ENCODE measurements around the gene USP31.

USP31 gene

DNA sequence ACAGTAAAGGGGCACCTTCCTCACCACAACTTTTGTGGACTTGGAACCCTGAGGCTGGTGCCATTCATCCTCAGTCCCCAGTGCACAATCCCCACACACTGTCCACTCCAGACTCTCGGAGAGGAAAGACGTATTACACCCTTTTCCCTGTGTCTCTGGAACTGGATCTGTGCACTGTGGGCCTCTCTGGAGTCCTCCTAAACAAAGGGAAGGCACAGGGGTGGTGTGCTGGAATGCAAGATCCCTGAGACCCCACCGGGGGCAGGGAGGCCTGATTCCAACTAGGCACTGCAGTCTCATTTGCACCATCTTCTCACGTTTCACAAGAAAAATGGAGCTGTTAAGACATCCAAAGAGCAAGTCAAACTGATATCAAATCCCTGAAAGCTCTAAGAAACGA is 89.8 kb downstream of the USP31 start:
- DNase-seq (ENCODE audit: low spot score) = no peak

DNA sequence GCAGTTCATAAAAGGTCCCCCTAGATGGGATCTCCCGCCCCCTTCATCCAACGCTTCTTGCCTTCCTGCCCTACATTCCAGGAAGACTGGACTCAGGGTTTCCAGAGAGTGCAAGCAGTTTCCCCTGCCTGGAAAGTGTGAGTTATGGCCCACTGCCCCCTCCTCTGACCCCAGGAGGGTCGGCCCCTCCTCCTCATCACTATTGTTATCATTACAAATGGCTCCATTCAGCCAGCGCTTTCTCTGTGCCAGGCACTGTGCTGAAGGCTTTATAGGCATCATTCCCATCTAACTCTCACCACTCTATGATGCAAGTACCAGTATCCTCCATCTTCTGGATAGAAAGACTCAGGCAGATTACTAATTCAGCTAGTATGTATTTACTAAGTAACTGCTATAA is 90.7 kb downstream of the USP31 start:
- no peak for DNase-seq (ENCODE audit: low spot score)

DNA sequence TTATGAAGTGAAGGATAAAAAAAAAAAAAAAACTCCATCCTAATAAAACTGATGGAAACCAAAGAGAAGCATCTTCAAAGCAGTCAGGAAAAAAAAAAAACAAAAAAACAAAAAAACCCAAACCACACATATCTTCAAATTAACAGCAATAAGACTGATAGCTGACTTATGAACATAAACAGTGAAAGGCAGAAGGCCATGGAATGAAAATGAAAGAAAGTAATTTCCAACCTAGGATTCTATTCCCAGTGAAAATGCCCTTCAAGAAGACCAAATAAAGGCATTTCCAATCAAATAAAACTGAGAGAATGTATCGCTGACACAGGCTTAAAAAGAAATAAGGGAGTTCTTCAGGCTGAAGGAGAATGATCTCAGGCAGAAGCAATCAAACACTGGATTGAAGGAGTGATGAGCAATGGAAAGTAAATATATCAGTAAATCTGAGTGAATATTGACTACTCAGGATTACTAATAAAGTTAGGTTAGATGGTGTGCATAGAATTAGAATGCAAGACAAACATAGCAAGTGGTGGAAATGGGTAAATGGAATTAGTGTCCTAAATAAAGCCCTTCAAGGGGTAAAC is 92.1 kb downstream of the USP31 start:
- no peak for DNase-seq (ENCODE audit: low spot score)

DNA sequence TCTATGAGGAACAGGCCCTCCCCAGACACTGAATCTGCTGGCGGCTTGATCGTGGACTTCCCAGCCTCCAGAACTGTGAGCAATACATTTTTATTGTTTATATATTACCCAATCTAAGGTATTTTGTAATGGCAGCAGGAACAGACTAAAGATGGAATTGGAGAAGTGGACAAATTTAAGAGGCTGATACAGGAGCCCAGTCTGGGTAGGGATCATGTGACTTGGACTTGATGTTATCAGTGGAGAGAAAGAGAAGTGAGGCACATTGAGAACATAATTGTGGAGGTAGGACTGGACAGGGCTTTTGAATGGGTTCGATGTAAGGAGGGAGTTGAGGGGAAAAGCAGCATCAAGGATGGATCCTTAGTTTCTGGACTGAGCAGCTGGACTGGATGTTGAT is 93.8 kb downstream of the USP31 start:
- DNase-seq (ENCODE audit: low spot score) = no peak

DNA sequence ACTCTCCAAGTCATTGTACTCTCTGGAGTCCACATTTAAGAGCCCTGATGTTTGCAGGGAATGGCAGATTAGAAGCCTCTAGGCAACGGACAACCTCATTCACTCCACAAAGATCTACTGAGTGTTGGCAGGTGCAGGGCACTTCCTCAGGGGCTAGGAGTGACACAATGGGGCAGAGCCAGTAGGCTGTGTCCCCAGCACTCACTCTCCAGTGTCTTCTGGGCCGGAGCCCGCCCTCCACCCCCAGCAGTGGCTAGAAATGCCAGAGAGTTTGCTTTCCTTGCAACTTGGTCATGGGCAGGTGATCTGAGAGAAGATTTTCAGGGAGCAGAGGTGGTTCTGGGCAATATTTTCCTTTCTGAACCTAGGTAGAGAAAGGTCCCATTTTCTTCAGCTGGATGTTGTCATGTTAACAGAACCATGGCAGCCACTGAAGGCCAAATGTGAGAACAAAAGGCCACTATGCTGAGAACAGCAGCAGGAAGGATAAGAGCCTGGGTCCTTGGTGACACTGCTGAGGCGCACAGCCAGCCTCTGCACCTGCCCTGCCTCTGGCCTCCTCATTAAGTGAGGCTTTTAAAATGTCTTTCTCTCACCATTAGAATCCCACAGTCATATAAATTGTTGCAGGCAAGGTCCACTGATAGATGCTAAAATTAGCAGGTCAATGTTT is 96.2 kb downstream of the USP31 start:
- no peak for DNase-seq (ENCODE audit: low spot score)

DNA sequence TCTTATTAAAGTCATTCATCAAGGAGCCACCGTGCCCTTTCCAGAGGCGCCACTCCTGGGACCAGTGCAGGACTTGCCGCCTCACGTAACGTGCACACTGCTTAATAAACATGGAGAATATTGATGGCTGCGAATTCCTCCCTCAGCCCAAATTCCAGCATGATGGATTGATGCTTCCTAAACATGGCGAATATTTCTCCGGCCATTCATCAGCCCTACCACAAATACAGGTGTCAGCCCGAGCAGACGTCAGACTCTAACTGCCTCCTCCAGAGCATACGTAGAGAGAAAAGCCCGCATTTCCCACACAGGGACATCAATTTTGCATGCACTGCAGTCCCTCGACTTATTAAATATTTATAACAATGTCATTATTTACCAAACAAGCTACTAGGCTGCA is 97.0 kb downstream of the USP31 start:
- DNase-seq (ENCODE audit: low spot score) = no peak

DNA sequence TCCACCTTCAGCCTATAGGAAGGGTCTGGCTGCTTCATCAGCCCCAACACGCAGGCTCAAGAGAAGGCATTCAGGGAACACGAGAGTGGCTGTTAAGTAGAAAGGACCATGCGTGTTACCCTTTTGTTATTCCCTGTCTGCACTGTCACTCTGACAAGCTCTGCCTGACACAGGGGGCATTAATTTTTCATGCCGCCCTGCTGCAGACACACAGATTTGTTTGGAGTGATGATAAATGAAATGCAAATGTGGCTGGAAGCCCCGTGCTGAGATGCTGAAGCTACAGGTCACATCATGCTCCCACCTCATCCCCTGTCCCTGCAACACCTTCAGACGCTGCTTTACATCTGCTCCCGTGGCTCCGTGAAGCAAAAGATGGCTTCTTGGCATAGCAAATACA is 97.7 kb downstream of the USP31 start:
- no peak for DNase-seq (ENCODE audit: low spot score)

DNA sequence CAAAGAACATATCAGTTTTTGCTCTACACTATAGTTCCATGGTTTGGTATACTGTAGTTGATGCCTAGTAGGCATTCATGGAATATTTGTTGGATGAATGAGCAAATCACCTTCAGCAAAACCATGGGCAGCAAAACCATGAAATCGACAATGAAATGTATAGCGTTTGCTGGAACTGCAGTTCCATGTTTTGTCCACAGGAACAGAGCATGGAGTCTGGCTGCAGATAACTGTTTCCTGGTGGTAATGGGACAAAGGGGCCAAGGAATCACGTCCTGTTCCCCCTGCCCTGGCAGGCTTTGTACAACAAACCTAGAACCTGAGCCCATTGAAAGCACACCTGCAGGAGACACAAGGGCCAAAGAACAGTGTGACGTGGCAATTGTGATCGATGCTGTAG is 101.1 kb downstream of the USP31 start:
- DNase-seq (ENCODE audit: low spot score) = no peak

DNA sequence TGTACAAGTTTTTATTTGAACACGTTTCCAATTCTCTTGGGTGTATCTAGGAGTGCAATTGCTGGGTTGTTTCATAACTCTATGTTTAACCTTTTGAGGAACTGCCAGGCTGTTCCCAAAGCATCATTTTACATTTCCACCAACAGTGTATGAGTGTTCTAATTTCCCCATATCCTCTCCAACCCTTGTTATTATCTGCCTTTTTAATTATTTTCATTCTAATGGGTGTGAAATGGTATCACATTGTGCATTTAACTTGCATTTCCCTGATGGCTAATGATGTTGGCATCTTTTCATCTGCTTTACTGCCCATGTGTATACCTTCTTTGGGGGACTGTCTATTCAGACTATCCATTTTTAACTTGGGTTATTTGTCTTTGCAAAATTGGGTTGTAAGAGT is 104.2 kb downstream of the USP31 start:
- DNase-seq (ENCODE audit: low spot score) = no peak

DNA sequence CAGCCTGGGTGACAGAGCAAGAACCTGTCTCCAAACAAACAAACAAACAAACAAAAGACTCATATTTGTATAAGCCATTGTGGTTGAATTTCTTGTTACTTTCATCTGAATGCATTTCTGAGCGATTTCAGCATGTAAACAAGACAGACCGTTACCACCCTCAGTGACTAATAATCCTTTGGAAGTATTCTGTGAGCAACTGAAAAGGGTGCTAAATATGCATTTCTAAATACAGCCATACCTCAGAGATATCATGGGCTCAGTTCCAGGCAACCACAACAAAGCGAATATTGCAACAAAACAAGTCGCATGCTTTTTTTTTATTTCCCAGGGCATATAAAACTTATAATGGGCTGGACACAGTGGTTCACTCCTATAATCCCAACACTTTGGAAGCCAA is 109.0 kb downstream of the USP31 start:
- no peak for DNase-seq (ENCODE audit: low spot score)

DNA sequence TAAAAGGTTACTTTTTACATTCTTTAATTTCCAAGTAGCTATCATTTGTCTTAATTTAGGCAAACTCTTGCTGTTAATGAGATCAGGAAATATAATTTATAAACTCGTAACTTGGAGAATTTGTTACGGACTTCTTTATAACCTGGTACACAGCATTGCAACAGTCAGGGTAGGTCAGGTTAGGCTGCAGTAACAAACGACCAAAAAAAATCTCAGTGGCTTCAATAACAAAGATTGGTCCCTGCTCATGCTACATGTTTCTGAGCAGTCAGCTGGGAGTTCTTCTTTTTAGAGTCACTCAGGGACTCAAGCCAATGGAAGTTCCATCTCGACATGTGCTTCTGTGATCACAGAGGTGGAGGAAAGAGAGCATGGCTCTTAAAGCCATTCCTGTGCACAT is 110.1 kb downstream of the USP31 start:
- no peak for DNase-seq (ENCODE audit: low spot score)

DNA sequence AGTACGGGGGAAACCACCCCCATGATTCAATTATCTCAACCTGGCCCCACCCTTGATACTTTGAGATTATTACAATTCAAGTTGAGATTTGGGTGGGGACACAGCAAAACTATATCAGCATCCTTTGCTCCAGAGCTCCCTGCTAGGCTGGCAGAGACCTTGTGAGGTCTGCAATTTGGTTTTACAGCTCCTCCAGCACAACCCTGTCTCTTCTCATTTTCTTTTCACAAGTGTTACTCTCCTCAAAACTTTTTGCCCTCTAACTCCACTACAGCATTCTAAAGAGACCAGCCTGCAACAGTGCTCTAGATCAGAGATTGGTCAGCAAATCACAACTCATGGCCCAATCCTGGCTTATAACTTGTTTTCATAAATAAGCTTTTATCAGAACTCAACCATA is 114.0 kb downstream of the USP31 start:
- DNase-seq (ENCODE audit: low spot score) = no peak

DNA sequence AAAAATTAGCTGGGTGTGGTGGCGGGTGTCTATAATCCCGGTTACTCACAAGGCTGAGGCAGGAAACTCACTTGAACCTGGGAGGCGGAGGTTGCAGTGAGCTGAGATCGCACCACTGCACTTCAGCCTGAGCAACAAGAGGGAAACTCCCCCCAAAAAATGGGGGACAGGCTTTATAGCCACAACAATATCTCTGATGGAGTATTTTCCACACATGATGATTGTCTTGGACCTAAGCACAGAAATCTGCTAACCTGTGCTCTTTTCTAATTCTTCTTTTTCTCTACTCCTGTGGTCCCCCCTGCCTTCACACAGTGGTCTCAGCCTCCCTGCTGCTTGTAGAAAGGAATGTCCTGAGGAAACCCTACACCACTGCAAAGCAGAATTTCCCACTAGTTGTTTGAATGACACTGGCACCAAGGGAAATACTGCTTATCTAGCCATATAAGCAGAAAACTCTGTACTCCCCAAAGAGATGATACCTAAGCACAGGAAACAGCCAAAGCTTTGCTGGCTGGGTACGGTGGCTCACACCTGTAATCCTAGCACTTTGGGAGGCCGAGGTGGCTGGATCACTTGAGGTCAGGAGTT is 117.6 kb downstream of the USP31 start:
- DNase-seq (ENCODE audit: low spot score) = no peak

DNA sequence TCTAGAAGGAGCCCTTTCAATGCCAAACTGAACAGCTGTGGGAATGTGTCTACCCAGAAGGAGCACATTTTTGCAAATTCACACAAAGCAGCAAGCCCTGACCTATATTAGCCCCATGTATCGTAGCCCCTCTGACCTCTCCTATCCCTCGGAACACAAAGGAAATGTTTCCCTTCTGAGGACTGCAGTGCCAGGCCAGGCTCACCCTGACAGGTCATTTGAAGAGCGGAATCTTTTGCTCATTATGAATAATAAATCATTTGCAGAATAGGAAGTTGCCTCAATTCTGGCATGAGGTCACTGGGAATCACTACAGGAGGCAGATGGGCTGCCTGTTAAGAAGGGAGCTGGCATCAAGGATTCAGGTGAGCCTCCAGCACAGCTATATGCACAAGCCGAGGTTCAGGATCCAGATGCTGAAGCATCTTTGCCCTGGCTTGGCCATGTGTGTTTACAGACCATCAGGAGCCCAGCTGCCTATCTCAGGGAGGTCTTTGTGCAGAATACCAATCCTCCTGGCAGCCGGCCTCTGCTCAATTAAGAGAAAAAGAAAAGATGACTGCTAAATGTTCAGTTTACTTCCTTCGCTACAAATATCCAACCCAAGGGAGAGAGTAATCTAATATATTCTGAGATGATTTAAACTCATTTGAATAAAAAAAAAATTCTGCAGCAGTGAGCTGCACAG is 119.4 kb downstream of the USP31 start:
- DNase-seq (ENCODE audit: low spot score) = no peak

DNA sequence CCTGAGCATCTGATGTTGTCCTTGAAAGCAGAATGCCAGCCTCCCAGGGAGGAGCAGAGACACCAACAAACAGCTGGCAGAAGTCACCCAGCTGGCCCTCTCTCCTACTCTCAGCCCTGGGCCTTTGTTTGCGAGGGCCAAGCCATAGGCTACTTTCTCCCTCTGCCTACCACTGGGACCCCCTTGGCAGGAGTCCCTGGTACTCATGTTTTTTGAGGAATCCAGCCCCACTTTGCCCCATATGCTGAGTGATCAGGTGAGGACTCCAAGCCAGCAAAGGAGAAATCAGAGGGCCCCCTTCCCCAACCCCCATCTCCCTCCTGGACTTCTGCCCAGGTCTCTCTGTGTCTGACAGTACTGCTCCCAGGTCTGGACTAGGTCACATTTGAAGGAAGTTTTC is 121.9 kb downstream of the USP31 start:
- no peak for DNase-seq (ENCODE audit: low spot score)

DNA sequence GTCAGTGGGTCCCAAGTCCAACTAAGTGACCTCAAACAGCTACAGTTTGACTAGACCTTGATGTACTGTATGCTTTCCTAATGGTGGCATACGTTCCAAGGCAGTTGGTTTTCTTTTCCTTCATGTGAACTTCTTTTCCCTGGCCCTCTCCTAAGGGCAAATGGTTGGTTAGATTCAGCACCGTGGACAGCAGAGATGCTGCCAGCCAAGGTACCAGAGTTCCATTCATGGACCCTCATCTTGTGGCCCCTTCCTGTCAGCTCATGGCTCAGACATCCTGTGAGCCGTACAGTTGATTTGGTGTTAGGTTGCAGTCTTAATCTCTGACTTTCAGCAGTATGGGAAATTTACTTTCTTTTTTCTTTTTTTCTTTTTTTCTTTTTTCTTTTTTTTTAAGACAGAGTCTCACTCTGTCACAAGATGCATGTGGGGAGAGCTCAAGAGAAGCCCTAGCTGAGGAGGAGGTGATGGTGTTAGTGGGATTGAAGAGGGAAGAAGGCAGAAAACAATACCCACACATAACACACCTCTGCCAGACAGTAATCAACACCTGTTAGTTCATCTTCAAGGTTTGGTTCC is 122.4 kb downstream of the USP31 start:
- no peak for DNase-seq (ENCODE audit: low spot score)

DNA sequence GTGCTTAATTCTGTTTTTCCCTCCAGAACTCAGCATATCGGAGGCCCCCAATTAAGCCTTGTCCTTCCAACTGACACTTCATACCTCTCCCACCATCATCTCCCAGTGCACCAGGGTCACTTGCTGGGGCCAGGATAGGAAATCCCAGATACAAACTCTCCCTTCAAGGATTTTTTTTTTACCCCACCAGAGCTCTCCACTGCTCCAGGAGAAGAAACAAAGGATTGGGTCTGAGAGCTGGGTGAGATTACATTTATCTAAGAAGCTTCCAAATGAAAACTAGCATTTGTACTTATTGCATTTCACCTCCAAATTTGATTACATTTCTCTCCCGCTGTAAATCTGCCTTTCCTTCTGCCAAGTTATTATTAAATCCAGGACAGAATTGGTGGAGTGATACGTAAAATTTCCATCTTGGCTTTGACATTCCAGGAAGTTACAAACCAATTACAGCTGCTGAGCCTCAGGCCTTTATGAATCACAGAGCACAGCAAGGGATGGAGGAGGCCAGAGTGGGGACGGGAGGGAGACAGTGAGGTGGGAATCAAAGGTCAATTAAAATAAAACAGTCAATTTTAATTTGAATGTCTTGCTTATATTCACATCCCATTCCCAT is 123.5 kb downstream of the USP31 start:
- no peak for DNase-seq (ENCODE audit: low spot score)

DNA sequence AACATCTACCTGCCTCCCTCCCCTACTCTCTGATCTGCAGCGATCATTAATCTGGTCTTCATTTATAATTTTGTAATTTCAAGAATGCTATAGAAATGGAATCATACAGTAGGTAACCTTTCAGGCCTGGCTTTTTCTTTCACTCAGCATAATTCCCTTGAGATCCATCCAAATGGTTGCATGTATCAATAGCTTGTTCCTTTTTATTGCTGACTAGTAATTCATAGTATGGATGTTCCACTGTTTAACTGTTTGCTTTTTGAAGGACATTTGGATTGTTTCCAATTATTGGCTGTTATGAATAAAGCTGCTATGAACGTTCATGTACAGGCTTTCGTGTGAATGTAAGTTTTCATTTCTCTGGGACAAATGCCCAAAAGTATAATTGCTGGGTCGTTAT is 125.2 kb downstream of the USP31 start:
- DNase-seq (ENCODE audit: low spot score) = no peak

DNA sequence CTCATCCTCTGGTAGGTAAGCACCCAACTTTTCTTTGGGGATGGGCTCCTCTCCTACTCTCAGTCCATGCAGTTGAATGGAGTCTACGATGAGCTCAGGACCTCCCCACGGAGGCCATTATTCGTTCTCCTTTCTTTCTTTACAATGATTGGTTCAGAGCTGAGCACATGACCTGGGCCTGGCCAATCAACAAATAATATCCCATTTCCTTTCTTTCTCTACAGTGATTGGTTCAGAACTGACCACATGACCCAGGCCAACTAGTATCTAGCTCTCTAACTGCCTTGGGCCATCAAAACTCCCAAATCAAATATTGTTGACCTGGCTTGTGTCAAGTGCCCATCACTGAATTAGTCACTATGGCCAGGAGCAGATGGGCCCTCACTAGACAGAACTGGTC is 129.2 kb downstream of the USP31 start:
- no peak for DNase-seq (ENCODE audit: low spot score)

DNA sequence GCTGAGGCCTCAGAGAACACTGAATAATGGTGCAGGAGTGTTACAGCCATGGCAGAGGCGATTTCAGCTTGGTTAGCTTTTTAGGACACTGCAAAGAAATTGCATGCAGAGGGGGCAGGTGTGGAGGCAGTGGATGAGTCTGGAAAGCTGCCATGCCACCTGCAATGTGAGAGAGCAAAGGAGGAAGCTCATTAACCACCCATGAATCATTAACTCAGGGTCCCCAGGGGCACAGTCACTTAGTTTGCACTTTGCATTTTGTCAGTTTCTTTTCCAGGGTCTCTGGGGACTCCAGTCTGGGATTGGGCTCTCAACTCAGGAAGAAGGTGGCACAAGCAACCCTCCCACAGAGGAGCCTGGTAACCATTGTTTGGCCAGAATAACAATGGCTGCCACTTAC is 132.9 kb downstream of the USP31 start:
- DNase-seq (ENCODE audit: low spot score) = no peak

DNA sequence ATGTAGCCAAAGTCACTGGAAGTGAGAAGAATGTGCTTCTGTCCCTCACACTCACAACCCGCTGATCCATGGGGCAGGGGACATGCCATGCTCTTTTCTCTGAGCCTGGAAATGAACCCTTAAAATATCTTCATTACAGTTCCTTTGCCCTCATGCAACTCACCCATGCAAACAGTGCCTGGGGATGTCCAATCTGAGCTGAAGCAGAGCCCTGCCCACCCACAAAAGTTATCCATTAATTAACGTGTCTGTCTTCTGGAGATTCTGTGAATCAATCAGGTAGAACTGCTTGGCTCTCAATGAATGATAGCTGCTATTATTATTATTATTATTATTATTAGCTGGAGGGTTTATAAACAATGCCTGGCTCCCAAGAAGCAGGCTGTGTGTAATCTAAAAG is 133.7 kb downstream of the USP31 start:
- DNase-seq (ENCODE audit: low spot score) = no peak

DNA sequence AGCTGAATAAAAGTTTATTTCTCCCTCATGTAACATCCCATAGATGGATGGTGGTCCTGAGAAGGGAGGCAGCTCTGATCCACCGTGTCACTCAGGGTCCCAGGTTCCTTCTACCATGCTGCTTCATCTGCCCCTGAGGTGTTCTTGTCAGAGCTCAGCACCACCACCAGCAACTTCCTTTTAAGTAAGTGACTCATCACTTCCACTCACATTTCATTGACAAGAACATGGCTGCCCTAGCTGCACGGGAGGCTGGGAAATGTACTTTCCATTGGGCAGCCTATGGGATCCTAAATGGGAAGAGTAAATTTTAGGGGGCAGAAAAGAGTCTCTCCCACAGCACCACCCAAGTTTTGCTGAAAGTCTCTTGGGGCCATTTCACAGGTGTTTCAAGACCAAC is 134.7 kb downstream of the USP31 start:
- DNase-seq (ENCODE audit: low spot score) = no peak
